DMS 273 (cell line): Measurements from ENCODE around the gene AMPH.
"Not testable (repeated sequence)": the region's sequence is repeated elsewhere in the genome, so short reads cannot be mapped to it uniquely, and the experiment has no call there.

Experiments
- DNase-seq: peaks from one replicate; lab custom pipeline; 2025; ENCODE audit not compliant: unreplicated experiment; lab: John Stamatoyannopoulos, UW

Gene AMPH

DNA sequence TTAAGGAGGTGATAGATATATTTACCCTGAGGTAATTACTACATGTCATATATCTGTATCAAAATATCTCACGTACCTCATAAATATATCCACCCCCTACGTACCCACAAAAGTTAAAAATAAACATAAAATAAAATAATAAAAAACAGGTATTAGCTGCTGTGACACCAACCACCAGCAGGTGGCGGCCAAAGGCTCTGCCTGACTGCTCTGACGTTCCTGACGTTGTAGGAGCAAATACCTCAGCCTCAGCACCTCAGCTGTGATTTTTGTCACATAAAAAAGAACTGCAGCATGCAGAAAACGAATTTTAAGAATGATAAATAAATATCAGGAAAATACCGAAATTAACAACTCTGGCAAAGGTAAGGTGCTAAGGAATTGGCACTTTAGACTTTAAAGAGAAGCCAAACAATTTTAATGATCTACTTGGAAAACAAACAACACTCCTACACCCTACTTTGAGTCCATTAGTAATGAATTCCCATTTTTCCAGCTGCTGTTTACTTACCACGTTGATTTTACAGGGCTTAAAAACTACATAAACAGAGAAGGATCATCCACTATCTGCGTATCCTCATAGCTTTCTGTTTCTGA lies 232.3 kb downstream of the AMPH start:
- peak; percentile 78 for DNase-seq

DNA sequence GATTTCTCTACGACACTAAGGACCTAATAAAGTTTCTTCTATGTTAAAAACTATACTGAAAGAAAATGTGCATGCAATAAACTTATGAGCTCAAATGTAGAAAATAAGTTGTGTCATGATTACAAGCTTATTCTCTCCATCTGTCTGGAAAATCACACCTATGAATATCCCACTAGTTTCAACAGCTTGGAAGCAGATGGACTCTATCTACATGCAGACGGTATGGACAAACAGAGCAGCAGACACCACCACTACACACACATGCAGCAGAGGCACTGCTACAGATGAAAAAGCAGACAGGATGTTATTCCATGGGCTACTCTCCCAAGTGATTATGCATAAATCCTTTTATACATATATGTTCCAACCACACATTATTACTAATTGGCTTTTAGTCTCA lies 234.3 kb downstream of the AMPH start:
- DNase-seq, result peak; percentile 66

DNA sequence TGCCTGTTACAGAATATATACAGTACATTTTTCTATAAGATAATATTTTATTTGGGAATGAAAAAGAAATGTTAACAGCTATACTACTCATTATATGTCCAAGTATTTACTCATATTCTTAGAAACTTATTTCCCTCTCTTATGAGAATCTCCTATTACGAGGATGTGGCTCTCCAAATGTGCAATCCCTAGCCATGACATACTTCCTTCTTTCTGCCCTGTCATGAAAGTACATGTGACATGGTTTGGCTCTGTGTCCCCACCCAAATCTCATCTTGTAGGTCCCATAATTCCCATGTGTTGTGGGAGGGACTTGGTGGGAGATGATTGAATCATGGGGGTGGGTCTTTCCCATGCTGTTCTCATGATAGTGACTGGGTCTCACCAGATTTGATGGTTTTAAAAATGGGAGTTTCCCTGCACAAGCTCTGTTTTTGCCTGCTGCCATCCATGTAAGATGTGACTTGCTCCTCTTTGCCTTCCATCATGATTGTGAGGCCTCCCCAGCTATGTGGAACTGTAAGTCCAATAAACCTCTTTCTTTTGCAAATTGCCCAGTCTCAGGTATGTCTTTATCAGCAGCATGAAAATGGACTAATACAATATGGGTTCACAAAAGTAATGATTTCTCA lies 235.1 kb downstream of the AMPH start:
- DNase-seq, result not testable (repeated sequence)

DNA sequence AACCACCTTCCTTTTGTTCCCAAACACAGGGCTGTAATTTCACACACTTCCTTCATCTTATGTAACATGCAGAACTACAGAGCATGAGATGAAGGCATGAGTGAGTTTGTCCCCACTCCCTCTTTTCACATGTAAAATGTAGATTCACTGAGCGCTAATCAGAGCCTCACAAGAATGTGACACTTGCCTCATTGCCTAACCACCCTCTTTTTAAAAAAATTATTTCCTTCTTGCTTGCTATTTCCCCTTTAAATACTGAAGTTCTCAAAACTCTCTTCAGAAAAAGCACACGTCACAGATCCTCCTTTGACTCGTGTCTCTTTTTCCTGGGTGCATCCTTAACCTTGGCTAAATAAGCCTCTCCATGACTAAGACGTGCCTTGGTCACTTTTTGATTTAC lies 236.5 kb downstream of the AMPH start:
- DNase-seq, result no peak

DNA sequence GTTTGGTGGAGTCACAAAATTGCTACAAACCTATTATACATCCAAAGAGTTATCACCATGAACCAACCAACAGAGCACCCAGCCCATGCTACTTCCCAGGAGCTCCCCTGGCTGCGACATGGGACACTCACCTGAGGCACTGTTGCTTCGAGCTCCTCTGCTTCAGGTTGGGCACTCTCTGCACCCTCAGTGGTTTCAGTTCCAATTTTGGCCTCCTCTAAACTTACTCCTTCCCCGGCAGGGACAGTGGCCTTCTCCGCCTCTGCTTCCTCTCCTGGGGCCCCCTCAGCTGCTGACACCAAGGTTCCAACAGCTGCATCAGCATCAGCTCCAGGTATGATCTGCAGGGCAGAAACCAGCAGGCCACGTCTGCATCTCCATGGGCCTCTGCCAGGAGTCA lies 237.3 kb downstream of the AMPH start:
- no peak for DNase-seq

DNA sequence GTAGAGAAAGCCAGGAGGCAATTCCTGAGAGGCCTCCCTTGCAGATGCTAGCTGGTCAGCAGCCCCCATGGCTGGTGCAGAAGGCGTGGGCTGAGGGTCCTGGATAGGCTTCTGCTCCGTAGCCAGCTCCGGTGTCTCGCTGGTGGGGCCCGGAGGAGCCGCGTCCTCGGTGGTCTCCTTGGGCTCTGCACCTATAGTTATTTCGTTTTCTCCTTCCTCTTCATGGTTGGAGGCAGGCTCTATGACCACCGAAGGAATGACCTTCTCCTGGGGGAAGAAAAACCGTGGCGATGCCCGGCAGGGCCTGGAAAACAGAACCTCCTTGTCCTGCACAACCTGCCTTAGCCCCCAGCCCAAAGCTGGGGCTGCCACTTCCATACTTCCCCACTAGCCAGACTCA lies 239.4 kb downstream of the AMPH start:
- no peak for DNase-seq

DNA sequence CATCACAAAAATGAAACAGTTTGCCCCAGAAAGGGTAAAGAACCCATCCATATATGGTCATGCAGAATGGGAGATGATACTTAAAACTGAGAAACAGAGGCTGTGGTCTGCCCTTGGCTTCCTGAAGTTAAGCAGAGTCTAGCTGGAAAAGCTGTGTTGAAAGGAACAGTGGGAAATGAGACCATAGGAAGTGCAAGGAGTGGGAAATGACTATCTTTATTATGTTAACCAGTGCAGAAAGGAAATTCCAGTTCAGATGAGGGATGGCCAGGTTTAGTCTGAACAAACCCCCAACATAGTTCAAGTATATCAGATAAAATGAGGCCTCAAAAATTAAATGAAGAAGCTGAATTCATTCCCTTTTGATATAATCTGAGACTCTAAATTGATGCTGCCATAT lies 245.5 kb downstream of the AMPH start:
- DNase-seq, result no peak

DNA sequence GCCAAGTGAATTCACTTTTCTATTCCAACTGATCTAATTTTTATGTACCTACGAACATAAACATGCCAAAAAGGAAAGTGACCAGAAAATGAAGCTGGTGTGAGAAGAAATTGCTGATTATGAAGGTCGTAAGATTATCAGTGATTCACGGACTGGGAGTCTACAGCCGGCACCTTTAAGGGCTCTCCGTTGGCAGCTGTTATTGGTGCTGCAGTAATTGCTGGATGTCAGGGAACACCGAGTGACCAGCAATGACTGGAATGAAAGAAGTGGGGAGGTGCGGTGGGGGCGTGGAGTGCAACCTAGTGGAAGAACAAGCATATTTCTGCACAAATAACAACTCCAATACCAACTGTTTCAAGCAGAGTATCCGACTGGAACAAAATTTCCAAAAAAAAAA lies 247.9 kb downstream of the AMPH start:
- DNase-seq, result no peak

DNA sequence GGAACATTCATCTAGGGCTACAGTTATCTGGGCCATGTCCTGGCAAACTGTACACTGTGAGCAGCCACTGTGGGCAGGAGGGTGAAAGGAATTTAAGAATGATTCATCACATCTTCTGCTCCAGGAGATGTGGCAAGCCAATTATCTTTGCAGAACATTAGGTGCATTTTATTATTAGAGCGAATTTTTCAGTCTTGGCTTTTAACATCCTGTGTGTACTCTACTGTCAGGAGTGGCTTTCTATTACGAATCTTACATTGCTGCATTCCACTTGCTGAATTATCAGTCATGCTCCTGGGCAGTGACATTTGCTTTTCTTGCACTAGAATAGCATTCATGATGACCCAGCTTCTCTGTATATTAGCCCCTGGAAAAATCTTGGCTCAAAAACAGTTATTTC lies 248.5 kb downstream of the AMPH start:
- DNase-seq, result no peak

DNA sequence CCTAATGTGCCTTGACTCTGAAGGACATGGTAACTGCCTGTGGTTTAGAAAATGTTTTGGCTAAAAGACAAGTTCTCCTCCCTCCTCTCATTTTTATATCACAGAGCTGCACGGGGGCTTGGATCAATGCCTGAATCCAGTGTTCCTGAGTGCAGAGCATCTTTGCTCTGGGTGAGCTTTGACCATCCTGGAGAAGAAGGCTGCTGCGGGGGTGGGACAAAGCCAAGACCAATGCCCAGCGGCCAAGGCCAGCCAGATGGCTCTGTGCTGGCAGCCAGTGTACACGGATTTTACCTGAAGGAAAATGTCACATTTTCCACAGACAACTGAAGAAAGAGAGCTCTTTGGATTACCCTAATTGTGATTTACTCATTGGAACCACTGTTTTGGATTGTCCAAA lies 255.7 kb downstream of the AMPH start:
- DNase-seq, result no peak

DNA sequence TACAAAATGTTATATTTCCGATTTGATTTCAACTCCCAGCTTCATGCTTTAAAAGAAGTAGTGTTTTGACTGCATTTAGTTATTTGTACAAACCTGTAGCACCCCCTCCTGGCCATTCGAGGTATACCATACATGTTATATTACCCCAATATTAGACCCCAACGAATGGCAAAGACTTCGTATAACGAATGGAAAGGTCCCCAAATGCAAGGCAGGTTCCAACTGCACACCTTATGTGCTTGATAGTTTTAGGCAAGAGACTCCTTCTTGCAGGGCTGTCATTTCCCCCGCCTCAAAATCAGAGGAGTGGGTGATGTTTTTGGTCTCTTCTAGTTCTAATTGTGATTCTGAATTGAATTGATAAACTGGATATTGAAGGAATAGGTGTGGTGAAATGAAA lies 256.7 kb downstream of the AMPH start:
- DNase-seq, result peak; percentile 75

DNA sequence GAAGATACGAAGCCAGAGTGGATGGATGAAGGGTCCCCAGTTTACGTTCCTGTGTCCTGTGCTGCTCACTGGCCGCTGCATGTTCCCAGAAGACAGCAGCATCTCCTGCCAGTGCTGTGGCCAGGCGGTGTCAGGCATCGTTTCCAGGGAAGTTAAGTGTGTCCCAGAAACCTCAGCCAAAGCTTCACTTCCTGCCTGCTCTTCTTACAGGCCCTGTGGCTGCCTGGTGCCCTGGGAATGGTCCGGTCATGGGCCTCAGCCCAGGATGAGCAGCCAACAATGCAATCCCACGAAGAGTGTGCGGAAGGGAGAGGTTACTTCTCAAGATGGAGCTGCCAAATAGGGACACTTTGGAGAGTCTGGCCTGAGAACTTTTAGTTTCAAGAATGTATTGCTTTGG lies 258.0 kb downstream of the AMPH start:
- DNase-seq, result no peak

DNA sequence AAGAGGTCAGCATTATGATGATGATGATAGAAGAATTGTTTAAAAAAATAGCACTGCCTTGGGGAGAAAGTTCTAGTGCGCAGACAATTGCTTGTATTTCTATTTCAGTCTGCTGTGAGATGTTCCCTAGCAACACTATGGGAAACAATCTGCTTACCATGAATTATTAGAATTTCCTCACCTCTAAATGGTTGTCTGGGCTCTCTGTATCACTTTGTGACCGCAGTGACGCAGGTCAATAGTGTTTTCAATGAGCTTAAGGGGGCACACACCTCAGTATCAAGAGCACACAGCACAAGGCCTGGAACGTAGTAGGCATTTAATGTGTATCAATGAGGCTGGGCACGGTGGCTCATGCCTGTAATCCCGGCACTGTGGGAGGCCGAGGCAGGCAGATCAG lies 258.9 kb downstream of the AMPH start:
- no peak for DNase-seq

DNA sequence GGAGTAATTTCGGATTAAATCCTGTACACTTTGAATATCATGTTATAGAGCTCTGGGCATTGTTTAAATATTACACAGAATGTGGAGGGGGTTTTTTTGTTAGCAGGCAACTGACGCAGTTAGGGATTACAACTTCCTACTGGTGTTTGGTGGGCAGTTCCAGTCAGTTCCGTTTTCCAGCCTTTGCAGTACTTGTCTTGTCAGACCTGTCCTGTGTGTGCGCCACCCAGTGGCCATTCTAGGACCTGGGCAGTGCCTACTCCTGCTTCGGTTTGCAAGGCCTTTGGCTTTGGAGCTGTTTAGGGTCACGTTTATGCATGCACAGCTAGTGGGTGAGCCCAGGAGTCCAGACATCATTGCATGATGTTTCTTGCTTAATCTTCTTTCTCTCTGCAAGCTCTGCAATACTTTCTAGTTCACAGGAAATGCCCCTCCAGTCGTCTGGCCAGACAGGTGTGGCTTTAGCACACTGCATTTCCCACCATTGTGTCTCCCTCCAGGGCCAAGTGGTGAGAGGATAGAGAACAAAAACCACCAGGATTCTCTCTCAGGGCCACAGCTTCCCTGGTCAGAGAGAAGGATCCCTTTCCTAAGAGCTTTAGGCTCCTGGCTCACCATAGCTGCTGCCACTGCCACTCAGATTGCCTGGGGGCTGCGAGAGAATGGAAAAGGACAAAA lies 261.2 kb downstream of the AMPH start:
- peak; percentile 96 for DNase-seq

DNA sequence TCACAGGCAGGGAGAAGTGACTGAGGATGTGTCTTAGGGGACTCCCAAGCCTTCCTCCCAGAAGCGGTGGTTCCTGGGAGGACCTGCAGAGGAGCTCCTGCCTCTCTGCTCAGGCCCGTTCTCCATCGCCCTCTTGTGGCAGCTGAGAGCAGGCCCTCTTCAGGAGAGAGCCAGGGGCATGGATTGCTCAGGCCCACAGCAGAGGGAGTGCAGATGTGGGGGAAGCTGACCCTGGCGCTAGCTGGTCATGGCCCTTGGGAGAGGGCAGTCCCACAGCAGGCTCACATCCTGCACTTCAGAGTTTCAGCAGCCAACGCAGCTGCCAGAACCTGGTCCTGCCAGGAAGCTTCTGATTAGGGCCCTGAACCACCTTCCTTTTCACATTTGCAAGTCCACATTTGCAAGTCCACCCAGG lies 263.0 kb downstream of the AMPH start:
- peak; percentile 91 for DNase-seq

DNA sequence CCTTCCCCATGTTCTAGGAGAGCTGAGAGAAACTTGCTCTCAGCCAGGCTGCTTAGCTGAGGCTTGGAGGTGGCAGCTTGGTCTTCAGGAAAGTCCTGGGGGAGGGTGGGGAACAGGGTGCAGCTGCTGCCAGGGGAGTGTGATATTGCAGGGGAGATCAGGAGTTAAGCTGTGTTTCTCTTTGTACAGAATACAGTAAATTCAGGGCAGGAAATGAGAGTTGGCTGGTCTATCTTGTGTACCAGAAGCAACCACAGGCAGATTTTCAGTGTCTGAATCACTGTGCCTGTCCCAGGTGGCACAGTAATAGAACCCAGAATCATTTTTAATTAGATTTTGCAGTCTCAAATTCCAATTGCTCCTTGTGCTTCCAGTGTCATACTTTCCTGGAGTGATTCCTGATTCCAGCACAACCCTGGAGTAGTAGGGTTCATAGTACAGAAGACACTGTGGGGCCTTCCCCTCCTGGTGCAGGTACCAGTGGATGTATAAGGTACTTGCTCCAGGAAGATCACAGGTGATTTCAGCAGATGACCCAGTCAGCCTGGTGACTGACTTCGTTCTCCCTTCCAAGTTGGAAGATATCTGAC lies 263.8 kb downstream of the AMPH start:
- no peak for DNase-seq

DNA sequence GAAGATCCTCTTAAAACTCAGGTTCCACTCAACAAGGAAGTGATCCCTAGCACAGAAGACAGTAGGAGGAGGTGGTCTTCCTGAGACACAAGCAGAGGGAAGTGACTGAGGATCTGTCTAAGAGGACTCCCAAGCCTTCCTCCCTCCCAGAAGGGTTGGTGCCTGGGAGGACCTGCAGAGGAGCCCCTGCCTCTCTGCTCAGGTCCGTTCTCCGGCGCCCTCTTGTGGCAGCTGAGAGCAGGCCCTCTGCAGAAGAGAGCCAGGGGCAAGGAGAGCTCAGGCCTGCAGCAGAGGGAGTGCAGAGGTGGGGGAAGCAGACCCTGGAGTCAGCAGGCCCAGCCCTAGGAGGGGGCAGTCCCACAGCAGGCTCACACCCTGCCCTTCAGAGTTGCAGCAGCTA lies 267.8 kb downstream of the AMPH start:
- DNase-seq, result peak; percentile 63

DNA sequence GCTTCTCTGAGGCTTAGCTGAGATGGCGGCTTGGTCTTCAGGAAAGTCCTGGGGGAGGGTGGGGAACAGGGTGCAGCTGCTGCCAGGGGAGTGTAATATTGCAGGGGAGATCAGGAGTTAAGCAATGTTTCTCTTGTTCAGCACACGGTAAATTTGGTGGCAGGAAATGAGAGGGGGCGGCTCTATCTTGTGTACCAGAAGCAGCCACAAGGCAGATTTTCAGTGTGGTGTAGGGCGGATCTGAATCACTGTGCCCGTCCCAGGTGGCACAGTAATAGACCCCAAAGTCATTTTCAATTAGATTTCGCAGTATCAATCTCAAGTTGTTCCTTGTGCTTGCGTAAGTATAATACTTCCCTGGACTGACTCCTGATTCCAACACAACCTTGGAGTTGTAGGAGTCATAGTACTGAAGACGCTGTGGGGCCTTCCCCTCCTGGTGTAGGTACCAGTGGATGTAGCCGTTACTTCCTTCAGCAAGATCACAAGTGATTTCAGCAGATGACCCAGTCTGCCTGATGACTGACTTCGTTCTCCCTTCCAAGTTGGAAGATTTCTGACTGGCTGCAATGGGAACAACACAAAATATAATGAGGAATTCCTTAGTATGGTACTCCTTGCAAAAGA lies 268.4 kb downstream of the AMPH start:
- not testable (repeated sequence) for DNase-seq

DNA sequence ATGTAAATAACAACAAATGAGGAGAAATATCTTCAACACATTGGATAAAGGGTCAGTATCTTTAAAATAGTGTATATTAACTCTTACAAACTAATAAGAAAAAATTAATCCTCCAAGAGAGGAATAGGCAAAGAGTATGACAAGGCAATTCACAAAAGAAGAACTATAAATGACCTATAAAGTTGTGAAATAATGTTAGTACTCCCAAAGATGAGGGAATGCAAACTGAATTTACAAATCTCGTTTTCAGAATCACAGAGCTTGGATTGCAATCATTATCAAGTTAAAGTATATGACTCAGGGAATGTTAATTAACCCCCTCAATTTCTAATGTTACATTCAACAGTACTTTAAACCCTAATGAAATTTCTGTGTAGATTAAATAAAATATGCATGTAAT lies 270.4 kb downstream of the AMPH start:
- DNase-seq, result no peak

DNA sequence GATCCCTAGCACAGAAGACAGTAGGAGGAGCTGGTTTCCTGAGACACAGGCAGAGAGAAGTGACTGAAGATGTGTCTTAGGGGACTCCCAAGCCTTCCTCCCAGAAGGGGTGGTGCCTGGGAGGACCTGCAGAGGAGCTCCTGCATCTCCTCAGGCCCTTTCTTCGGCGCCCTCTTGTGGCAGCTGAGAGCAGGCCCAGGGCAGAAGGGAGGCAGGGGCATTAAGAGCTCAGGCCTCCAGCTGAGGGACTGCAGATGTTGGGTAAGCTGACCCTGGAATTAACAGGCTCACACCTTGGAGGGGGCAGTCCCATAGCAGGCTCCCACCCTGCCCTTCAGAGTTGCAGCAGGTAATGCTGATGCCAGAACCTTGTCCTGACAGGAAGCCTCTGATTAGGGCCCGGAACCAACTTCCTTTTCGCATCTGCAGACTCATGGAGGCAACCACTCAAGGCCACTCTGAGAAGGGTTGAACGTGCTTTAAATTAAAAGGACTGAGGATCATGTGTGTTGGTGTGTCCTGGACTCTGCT lies 272.0 kb downstream of the AMPH start:
- peak; percentile 75 for DNase-seq

DNA sequence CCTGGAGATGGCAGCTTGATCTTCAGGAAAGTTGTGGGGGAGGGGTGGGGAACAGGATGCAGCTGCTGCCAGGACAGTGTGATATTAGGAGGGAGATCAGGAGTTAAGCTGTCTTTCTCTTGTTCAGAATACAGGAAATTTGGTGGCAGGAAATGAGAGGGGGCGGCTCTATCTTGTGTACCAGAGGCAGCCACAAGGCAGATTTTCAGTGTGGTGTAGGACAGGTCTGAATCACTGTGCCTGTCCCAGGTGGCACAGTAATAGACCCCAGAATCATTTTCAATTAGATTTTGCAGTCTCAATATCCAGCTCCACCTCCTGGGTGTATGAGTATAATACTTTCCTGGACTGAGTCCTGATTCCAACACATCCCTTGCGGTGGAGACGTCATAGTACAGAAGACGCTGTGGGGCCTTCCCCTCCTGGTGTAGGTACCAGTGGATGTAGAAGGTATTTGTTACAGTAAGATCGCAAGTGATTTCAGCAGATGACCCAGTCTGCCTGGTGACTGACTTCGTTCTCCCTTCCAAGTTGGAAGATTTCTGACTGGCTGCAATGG lies 272.8 kb downstream of the AMPH start:
- DNase-seq, result peak; percentile 16
